Measurements from ENCODE around the gene ZNF280B.
A peak's percentile ranks its signal among the peaks of the same experiment; 100 is the strongest.

The ZNF280B gene

DNA sequence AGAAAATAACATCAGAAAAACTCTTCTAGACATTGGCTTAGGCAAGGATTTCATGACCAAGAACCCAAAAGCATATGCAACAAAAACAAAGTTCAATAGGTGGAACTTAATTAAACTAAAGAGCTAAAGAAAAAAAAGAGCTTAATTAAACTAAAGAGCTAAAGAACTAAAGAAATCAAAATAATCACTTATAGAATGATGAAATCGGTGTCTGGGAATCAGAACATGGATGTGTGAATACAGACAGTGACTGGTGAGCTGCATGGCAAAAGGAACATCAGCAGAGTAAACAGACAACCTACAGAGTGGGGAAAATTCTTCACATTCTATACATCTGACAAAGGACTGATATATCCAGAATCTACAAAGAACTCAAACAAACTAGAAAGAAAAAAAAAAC, 41.4 kb downstream of the ZNF280B start:
- in situ Hi-C loops (cut with HindIII; ENCODE audit: low pct_ligation_motif_present, low sequenced_read_pairs): no loop called here
- Histone ChIP-seq H3K27ac (no peak overlapping the region), H3K36me3 (replicated peaks) (no peaks in the 10 kb centered on the region), H3K27me3 (replicated peaks) (peaks cover 13% of the 10 kb centered on the region), H3K4me3 (ENCODE audit: low read depth, low read length) (no peak overlapping the region)
- TF ChIP-seq, protein P1, sequence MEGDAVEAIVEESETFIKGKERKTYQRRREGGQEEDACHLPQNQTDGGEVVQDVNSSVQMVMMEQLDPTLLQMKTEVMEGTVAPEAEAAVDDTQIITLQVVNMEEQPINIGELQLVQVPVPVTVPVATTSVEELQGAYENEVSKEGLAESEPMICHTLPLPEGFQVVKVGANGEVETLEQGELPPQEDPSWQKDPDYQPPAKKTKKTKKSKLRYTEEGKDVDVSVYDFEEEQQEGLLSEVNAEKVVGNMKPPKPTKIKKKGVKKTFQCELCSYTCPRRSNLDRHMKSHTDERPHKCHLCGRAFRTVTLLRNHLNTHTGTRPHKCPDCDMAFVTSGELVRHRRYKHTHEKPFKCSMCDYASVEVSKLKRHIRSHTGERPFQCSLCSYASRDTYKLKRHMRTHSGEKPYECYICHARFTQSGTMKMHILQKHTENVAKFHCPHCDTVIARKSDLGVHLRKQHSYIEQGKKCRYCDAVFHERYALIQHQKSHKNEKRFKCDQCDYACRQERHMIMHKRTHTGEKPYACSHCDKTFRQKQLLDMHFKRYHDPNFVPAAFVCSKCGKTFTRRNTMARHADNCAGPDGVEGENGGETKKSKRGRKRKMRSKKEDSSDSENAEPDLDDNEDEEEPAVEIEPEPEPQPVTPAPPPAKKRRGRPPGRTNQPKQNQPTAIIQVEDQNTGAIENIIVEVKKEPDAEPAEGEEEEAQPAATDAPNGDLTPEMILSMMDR (IDR thresholded peaks at IDR 0.05; ENCODE audit: low read depth, low read length, missing control alignments): no peak
- no peak for DNase-seq

DNA sequence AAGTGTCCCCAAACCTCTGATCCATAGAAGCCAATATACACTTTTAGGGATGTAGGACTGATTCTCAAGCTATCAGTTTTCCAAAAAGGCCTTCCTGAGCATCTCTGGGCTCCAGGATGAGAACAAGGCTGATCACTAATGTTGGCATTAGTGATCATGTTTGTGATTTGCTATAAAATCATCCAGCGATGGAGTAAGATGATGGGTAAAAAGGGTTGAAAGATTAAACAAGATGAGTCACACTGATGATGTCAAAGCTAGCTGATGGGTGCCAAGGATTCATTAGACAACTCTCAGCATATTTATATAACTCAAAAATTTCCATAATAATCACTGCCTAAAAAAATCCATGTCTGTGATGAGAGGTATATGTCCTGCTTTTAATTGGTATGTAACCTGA, 42.8 kb downstream of the ZNF280B start:
- Histone ChIP-seq H3K27me3 (replicated peaks) (peaks cover 13% of the 10 kb centered on the region), H3K4me3 (ENCODE audit: low read depth, low read length) (no peak overlapping the region), H3K27ac (no peak overlapping the region), H3K36me3 (replicated peaks) (no peaks in the 10 kb centered on the region)
- in situ Hi-C loops (cut with HindIII; ENCODE audit: low pct_ligation_motif_present, low sequenced_read_pairs): no loop called here
- TF ChIP-seq, protein P1 (IDR thresholded peaks at IDR 0.05; ENCODE audit: low read depth, low read length, missing control alignments): no peak
- no peak for DNase-seq

DNA sequence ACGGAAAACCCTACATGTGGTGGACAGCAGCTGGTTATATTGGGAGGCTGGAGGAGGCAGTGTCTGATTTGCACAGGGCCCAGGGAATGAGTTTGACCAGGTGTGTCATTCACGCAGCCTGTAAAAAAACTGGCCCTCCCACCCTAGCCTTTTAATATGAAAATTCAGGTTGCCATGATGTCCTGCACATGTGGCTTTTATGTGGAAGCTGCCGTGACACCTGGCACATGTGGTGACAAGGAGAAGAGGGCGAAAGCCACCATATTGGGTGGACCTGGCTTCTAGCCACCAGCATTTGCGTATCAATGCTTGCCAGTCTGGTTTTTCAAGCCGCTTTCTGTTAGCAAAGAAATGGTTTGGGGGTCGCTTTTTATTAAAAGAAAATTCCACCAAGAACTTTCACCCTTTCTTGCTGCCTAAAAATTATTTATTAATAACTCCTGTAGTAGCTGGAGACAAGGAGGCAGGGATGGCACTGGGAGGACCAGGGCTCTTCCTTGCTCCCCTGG, 43.4 kb downstream of the ZNF280B start:
- peaks cover 13% of the 10 kb centered on the region for H3K27me3 ChIP-seq (replicated peaks)
- no peaks in the 10 kb centered on the region for H3K36me3 ChIP-seq (replicated peaks)
- DNase-seq: no peak
- H3K27ac ChIP-seq: no peak overlapping the region
- TF ChIP-seq, protein P1 (IDR thresholded peaks at IDR 0.05; ENCODE audit: low read depth, low read length, missing control alignments): no peak
- in situ Hi-C loops (cut with HindIII; ENCODE audit: low pct_ligation_motif_present, low sequenced_read_pairs): no loop called here
- no peak overlapping the region for H3K4me3 ChIP-seq (ENCODE audit: low read depth, low read length)

DNA sequence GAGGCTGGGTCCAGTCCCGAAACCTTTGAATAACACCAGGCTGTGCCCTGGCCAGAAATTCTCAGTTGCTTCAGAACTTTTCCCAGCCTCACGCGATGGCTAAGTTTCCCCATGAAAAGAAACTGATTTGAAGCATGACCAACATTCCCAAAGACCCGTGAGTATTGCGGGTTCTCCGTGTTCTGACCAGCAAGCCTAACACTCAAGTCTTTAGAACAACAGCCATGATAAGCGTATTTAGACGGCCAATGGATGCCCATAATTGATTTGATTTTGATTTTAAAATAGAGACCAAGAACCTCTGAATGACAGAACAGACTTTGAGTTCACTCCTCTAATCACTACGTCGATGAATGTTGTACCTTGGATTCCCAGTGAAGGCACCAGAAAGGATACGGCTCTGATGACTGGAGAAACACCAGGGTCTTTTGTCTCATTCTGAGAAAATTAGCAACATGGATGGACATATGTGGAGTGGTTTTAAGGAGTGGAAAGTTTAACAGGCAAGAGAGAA, 43.9 kb downstream of the ZNF280B start:
- in situ Hi-C loops (cut with HindIII; ENCODE audit: low pct_ligation_motif_present, low sequenced_read_pairs): no loop called here
- H3K4me3 ChIP-seq (ENCODE audit: low read depth, low read length): no peak overlapping the region
- H3K27ac ChIP-seq: no peak overlapping the region
- H3K36me3 ChIP-seq (replicated peaks): no peaks in the 10 kb centered on the region
- no peak for DNase-seq
- peaks cover 13% of the 10 kb centered on the region for H3K27me3 ChIP-seq (replicated peaks)
- TF ChIP-seq, protein P1 (IDR thresholded peaks at IDR 0.05; ENCODE audit: low read depth, low read length, missing control alignments): no peak

DNA sequence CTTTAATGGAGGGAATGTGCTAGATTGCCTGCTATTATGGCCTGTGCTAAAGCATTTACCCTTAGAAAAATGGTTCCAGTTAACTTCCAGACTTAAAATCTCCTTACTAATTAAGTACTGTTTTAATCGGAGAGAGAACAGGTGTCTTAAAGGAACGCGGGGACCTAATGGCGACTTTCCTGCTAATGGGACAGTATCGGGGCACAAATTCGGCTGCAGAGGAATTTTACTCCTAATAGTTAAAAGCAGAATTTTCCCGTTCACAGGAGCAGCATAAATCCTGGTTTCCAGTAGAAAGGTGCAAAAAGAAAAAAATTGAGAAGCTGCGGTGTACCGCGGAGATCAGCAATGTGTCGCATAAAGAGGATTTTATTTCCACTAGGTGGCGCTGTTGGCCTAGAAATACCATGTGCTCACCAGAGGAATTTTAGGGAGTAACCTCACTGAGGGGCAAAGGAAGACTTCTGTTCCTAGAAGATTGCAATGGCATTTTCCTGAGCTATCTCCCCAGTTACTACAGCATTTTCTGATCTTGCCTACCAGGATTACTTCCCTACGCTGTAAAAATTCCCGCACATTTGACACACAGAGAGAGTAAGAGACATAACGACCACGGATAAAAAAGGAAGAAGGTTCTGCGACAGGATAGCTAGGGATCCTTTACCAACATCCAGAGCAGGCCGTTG, 44.5 kb downstream of the ZNF280B start:
- Histone ChIP-seq H3K4me3 (ENCODE audit: low read depth, low read length) (no peak overlapping the region), H3K27me3 (replicated peaks) (peaks cover 13% of the 10 kb centered on the region), H3K36me3 (replicated peaks) (no peaks in the 10 kb centered on the region), H3K27ac (no peak overlapping the region)
- DNase-seq: peak; percentile 66
- in situ Hi-C loops (cut with HindIII; ENCODE audit: low pct_ligation_motif_present, low sequenced_read_pairs): no loop called here
- TF ChIP-seq, protein P1 (IDR thresholded peaks at IDR 0.05; ENCODE audit: low read depth, low read length, missing control alignments): peak; percentile 77

All from brain microvascular endothelial cell (primary cell).